Fibroblast of gingiva (primary cell): ENCODE results near the gene ANKRD11.

Experiments used
- DNase-seq: peaks from one replicate; pipeline ENCODE4 v3.0.0-alpha.2; 2011; ENCODE audit warnings: low read depth

Gene ANKRD11

DNA sequence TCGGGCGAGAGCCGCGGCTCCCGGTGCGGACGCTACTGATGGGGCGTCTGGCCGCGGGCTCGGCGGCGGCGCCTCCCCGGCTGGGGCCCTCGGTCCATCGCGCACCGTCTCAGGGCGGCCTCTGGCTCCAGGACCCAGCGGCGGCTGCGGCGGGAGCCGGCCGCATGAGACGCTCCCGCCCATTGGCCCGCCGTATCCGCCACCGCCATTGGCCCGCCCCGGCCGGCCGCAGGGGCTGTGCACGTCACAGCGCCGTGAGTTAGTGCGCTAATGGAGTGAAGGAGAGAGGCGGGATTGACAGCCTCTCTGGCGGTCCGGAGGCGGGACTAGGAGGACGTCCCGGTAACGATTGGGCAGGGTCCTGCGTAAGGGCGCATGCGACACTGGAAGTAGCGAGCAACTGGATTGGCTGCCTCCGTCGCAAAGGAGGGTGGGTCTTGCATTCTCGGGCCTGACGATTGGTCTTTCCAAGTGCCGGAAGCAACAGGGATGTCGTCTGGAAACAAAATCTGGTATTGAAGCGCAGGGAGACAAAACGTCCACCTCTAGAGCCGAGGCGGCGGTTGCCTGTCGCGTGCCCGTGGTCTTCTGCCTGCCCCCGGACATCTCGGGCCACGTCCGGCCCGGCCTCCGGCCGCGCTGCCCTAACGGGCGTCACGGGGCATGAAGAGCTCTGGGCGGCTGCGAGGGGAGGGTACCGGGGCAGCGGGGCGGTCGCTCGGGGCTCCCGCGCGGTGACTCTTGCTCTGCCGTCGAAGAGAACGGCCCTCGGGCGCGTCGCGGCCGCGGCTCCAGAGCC is at the start of gene ANKRD11:
Gene ANKRD11, minus strand, starts transcription at position 123 of the 799 bp plus-strand sequence. CDS start 173,542 bp downstream, outside the sequence.
- DNase-seq: peak; percentile 100

DNA sequence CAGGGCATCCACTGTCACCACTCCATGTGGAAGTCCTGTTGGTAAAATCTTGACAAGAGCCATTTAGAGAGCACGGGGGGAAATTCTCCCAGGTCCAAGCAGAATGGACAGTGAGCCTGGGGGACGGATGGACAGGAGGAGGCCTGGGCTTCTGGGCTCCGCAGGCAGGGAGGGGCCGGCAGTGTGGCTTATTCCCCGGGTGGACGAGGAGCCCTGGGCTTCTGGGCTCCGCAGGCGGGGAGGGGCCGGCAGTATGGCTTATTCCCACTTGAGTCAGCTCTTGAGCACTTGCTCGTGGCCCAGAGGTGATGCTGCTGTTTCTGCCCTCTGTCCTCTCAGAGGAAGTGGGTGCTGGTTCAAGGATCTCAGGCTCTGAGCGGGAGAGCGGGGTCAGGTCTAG is 47.9 kb upstream of the ANKRD11 start:
- DNase-seq: no peak

DNA sequence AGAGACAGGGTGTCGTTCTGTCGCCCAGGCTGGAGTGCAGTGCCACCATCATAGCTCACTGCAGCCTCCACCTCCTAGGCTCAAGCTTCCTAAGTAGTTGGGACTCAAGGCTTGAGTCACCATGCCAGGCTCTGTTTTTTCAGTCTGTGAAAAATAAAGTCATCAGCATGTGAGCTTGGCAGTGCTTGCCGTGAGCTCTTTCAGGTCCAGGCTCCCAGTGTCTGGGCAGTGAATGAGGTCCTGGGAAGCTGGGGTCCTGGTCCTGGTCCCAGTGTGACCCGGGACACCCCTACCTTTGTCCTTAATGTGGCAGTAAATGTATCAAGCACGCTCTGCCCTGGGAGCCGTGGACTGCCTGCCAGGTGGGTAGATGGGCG is 47.2 kb upstream of the ANKRD11 start:
- DNase-seq: no peak

DNA sequence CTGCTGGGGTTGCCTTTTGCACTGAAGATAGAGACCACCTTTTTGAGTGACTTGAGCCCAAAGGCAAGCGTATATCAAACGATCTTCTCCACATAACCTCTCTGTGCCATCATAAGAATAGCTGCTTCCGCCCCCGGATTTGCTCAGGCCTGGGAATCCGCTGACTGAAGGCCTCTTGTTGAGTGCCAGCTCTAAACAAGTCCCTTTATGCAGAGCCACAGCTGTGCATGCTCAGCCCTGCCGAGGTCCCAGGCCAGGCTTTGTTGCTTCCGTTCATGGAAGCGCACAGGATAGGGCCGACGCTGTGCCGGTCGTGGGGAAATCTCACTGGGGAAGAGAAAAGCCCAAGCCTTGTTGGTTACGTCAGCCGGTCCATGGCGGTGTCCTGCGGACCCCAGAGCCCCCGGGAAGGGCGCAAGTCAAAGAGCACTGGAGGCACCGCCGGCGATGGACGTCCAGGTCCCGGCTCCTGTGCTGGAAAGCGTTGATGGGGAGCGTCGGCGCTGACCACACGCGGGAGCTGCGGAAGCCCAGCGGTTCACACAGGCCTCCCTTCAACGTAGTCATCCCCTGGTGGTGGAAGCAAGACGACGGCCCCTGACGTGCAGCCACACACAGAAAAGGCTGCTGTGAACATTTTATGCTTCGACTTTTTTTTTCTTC is 46.7 kb upstream of the ANKRD11 start:
- peak; percentile 11 for DNase-seq

DNA sequence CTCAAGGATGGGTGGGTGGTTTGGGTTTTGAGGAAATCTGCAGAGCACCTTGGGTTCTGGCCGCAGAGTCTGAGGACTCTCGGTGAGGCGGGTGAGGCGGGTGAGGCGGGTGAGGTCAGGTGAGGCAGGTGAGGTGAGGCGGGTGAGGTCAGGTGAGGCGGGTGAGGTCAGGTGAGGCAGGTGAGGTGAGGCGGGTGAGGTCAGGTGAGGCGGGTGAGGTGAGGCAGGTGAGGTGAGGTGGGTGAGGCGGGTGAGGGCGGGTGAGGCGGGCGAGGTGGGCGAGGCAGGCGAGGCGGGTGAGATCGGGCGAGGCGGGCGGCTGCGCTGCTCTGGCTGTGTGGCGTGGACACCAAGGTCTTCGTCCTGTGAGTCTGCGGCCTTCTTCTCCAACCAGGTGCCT is 46.0 kb upstream of the ANKRD11 start:
- no peak for DNase-seq

DNA sequence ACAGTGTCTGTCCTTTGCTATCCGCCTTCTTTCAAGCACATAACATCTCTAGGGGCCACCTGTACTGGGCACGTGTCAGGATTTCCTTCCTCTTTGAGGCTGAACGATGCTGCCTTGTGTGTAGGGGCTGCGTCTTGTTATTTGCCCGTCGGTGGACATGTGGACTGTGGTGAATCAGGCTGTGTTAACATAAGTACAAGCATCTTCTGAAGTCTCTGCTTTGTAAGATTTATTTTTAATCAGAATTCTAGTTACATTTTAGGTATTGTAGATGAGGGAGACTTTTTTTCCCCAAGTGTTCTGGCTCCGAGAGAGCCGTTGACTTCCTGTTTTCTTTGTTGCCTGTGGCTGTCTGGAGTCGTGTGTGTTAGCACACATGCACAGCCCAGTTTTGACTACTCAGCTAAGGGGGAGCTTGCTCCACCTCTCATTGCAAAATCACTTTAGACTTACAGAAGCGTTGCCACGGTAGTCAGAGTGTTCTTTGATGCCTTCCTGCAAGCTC is 43.9 kb upstream of the ANKRD11 start:
- peak; percentile 77 for DNase-seq

DNA sequence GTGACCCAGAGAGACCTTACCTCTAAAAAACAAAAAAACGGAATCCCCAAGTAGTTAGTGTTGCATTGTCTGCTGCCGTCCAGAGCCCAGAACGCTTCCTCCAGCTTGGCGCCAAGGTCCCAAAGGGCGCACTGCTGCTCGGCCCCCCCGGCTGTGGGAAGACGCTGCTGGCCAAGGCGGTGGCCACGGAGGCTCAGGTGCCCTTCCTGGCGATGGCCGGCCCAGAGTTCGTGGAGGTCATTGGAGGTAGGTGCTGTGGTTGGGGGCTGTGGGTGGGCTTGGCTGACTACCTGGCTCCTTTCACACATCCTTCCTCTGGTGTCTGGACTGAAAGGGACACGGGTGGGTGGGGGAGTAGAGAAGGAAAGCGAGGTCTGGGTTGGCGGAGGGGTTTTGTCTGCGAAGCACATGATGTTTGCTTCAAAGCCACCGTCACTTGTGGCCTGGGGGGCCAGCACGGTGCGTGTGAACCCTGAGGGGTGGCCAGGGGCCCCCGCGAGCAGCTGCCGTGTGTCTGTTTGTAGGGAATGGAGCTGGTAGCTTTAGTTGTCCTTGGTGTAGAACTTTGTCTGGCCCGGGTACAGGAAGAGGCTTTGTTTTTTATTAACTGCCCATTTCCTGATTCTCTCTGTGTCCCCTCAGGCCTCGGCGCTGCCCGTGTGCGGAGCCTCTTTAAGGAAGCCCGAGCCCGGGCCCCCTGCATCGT is 41.6 kb upstream of the ANKRD11 start:
- DNase-seq: no peak

DNA sequence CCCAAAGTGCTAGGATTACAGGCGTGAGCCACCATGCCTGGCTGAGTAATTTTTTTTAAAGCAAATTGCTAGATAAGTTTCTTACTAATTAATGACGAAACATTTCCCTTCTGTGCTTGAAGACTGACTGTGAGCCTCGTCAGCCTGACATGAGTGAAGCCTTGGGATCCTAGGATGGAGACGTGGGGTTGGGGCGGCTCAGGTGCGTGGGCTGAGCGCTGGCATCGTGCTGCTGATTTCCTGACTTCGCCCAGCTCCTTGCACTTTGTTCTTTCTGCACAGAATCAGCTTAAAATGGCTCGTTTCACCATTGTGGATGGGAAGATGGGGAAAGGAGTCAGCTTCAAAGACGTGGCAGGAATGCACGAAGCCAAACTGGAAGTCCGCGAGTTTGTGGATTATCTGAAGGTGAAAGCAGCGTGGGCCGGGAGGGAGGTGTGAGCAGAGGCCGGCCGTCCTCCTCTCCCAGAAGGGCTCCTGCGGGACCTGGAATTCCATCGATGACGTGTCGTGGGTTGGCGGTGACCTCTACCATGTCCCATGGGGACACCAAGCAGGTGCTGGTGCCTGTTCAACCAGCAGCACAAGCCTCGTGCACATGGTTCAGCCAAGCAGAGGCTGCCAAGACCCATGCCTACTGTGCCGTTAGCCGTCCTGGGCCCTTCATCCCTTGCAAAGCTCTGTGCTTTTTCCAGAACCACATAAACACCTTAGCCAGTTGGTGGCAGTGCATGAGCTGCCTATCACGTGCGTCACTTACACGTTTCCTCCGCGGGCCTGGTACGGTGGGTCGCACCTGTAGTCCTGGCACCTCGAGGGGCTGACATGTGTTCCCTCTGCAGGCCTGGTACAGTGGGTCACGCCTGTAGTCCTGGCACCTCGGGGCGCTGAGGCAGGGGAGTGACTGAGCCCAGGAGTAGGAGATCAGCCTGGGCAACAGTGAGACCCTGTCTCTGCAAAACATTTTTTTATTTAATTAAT is 40.3 kb upstream of the ANKRD11 start:
- no peak for DNase-seq

DNA sequence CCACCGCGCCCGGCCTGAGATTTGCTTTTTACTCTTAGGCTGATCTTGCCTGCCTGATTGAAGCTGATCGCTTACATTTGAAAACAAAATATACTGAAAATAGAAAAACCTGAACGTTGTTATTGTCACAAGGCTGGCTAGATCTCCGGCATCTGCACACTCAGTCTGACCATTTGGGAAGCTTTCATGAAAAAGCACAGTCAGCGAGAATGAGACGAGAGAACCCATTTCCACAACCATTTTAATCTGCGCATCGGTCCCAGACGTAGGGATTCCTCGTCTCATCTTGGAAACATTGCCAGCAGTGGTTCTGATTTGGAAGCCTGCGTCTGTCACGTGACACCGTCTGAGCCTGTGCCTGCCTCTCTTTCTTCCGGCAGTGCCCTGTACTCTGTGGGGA is 38.7 kb upstream of the ANKRD11 start:
- no peak for DNase-seq

DNA sequence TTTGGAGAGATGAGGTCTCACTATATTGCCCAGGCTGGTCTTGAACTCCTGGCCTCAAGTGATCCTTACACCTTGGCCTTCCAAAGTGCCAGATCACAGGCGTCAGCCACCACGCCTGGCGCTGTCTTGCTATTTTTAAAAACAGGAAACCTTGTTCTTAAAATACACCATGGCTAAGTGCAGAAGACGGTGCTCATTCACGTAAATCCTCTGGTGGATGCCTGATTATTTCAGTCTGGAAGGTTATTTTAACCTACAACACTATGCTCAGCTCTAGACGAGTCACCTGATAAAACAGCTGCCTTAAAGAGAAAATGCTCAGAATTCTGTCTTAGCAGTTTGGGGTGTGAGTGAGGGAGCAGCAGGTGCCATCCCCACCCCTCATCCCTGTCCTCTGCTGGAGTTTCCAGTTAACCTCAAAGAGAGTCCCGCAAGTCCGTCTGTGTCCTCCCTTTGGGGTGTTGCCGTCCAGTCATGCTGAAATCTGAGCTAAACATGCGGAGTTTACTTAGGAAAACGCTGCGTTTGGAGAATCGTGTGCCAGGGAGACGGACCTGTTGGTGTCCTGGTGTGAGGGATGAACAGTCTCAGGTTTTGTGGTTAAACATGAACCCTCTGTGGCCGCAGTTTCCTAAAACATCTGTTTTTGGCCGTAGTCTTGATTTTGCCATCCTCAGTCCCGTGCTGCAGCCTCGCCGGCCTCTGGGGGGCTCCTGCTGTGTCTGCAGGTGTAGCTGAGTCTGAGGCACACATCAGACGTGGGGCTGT is 35.0 kb upstream of the ANKRD11 start:
- DNase-seq: no peak

DNA sequence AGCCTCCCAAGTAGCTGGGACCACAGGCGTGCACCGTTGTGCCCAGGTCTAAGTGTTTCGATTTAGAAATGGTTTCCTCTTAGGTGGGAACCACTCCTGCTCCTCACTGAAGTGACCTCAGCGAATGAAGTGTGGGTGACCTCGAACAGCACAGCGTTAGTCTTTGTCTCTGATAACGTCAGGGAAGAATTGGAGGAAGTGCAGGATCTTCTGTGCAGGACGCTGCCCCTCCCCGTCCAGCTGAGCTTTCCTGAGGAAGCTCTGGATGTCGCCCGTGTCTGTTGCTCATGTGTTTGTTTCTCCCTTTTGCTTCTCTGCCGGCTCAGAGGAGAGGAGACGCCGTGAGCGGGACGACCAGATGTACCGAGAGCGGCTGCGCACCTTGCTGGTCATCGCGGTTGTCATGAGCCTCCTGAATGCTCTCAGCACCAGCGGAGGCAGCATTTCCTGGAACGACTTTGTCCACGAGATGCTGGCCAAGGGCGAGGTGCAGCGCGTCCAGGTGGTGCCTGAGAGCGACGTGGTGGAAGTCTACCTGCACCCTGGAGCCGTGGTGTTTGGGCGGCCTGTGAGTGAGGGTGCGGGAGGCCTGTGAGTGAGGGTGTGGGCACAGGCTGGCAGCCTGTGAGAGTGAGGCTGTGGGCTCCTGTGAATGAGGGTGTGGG is 33.5 kb upstream of the ANKRD11 start:
- no peak for DNase-seq

DNA sequence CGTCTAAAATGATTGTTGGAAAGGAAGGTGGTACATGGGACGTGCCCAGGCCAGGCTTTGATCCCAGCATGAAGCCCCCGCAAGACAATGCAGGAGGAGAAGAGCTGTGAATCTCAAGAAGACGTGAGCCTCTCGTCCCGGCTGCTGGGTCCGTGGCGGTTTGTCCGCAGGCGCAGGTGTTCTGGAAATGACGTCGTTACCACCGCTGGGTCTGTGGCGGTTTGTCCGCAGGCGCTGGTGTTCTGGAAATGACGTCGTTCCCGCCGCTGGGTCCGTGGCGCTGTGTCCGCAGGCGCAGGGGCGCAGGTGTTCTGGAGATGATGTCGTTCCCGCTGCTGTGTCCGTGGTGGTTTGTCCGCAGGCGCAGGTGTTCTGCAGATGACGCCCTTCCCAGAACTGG is 31.9 kb upstream of the ANKRD11 start:
- no peak for DNase-seq

DNA sequence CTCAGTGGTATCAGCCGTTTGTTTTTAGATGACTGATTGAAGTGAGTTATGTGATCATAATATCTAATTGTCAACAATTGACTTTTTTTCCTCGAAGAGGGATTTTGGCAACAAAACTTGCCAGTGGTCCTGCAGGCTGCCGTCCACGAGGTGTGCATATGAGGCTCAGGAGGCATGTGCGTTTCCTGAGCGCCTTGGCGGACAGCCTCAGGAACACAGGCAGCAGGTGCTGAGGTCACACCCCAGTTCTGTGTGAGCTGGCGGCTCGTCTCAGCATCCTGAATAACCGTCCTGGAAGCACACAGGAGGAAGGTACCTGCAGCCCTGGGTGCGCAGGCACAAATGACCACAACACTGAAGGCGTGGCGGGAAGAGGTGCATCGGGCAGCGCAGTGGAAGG is 29.5 kb upstream of the ANKRD11 start:
- DNase-seq: no peak

DNA sequence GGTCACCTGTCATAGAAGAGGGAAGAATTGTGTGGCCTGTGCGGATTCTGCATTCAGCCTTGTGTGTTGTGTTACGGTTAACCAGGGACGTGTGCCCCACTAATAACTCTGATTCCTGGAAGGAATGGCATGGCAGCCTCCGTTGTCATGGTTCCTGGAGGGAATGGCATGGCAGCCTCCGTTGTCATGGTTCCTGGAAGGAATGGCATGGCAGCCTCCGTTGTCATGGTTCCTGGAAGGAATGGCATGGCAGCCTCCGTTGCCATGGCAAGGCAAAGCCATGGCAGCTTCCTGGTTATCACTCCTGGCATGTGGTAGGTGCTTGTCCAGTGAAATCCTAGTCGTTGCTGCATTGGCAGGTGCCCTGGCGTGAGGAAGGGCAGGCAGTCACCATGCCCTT is 26.8 kb upstream of the ANKRD11 start:
- DNase-seq: no peak

DNA sequence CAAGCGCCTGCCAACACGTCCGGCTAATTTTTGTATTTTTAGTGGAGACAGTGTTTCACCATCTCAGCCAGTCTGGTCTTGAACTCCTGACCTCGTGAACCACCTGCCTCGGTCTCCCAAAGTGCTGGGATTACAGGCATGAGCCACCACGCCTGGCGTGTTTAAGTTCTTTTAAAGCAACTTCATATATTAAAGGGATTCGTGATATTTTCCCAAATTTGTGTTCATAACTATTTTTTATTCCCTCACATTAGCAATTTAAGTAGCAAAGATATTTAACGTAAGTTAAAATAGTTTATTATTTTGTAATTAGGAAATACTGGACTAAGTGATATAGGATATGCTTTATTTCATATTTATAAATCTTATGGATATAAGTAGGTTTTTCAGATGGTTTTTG is 22.1 kb upstream of the ANKRD11 start:
- DNase-seq: no peak

DNA sequence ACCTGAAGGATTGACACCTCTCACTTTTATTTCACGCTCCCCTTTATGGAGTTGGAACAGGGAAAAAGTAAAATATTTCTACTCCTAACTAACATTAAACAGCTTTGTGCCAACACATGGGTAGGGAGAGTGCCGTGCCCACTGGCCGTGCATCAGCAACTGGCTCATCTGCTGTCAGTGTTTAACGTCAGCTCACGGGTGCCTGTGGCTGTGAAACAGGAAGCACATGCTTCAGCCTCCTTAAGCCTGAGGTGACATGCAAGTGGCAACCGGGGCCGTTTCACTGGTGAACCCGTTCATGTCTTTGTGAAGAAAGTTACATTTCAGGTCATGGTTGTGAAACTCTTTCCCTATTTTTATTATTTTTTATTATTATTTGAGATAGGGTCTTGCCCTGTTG is 21.0 kb upstream of the ANKRD11 start:
- no peak for DNase-seq

DNA sequence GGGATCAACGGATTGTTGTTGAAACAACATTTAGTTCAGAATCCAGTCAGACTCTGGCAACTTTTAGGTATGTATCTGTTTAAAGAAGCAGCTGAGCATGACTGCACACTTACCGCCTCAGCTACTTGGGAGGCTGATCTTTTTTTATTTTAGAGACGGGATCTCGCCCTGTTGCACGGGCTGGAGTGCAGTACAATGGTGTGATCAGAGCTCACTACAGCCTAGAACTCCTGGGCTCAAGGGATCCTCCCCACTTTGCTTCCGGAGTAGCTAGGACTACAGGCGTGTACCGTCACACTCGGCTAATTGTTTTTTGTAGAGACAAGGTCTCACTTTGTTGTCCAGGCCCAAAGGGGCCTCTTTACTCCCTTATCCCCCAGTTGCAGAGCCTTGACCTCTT is 20.2 kb upstream of the ANKRD11 start:
- DNase-seq: no peak

DNA sequence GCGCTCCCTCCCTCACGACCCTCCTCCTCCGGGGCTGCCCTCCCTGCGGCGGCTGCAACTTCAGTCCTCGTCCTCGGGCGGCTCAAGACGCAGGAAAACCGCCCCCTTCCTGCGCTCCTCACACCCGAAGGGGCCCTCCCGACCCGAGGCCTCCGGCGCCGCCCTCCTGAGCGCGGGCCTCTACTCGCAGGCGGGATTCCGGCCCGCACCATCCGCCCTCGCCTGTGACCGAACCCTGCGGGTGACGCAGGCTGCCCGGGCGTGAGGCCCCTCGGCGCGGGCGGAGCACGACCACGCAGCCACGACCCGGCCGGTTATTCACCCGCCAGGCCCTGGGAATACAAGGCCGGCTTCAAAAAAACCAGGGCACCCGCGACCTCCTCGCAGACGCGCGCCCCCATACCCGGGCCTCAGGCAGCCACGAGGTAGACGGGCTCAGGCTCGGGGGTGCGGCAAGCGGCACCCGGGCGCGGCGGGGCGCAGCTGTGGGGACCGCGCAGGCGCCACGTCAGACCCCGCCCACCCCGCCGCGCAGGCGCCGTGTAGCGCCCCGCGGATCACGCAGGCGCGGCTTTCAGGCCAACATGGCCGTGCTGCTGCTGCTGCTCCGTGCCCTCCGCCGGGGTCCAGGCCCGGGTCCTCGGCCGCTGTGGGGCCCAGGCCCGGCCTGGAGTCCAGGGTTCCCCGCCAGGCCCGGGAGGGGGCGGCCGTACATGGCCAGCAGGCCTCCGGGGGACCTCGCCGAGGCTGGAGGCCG is 17.7 kb upstream of the ANKRD11 start, which contains the start of gene SPG7:
Gene SPG7, plus strand, starts transcription at position 570 of the 757 bp plus-strand sequence. Its CDS starts 15 bp downstream, at position 585.
- peak; percentile 79 for DNase-seq

DNA sequence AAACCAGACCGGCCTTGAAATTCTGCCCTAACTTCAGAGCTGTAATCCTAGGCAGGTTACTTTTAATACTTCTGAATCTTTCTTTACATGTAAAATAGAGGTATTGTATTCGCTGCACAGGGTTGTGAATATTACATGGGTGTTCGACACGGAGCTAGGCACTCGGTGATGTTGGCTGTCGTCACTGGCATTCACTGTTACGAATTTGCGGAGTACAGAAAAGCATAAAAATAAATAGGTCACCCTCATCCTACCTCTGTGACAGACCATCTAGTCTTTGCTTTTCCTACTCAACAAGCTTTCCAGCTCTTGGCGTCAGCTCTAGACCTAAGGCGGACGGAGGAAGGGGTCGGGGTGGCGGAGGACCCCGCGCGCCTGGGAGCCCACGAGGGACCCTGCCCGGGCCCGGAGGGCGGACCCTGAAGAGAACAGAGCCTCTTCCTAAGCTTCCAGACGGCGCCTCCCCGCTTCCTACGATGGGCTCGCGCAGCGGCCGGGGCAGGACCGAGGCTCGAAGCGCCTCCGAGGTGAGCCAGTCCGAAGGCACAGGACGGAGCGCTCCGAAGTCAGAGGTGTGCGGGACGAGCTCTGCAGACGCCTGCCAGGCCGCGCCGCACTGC is 17.0 kb upstream of the ANKRD11 start:
- no peak for DNase-seq
